ENCODE data around the gene LIN7B. TPM values are rescaled to one million over a fixed set of nuclear protein-coding genes. Genes with fewer than 3 reads are reported as not detected.

The LIN7B gene
- total and polyA plus RNA-seq, 9 of the 15 experiments (the other 6 are each of a cell fraction or from before 2014, with no cell fraction given) = 0.89 to 15.7 (median 4.0) TPM

DNA sequence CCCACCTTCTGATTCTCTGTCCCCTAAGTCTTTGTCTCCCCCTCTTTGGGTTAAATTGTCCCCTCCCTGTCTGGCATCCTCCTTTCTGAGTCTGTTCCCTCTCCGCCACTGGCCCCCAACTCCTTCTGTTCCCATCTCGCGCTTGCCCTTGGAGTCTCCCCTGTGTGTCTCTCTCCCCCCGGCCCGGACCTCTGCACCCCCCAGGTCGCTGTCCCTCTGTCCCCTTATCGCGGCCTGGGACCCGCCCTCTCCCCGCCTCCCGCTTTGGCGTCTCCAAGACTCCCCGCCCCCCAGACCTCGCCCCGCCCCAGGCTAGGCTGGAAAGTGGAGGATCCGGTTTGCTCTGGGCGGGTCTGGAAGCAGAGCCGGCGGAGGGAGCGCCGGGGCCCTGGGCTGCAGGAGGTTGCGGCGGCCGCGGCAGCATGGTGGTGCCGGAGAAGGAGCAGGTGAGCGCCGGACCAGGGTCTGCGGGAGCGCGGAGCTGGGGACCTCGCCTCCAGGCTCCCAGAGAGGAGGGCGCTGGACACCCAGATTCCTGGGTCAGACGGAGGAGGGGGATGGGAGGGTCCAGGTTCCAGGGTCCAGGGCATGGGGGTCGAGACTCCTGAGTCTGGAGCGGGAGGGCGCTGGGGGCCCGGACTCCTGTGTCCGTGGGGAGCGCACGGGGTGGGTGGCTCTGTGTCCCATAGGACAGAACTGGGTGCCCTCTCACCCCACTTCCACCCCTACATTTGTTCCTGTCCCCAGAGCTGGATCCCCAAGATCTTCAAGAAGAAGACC, 43.5 kb downstream of the LIN7B start, which contains the start of gene TRPM4 (continued):
- TF ChIP-seq, protein P1, sequence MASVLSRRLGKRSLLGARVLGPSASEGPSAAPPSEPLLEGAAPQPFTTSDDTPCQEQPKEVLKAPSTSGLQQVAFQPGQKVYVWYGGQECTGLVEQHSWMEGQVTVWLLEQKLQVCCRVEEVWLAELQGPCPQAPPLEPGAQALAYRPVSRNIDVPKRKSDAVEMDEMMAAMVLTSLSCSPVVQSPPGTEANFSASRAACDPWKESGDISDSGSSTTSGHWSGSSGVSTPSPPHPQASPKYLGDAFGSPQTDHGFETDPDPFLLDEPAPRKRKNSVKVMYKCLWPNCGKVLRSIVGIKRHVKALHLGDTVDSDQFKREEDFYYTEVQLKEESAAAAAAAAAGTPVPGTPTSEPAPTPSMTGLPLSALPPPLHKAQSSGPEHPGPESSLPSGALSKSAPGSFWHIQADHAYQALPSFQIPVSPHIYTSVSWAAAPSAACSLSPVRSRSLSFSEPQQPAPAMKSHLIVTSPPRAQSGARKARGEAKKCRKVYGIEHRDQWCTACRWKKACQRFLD (CRISPR knock-in tag; IDR thresholded peaks at IDR 0.05) = no peak; the same call in 1 of the 2 replicates
- TF ChIP-seq, protein P2, sequence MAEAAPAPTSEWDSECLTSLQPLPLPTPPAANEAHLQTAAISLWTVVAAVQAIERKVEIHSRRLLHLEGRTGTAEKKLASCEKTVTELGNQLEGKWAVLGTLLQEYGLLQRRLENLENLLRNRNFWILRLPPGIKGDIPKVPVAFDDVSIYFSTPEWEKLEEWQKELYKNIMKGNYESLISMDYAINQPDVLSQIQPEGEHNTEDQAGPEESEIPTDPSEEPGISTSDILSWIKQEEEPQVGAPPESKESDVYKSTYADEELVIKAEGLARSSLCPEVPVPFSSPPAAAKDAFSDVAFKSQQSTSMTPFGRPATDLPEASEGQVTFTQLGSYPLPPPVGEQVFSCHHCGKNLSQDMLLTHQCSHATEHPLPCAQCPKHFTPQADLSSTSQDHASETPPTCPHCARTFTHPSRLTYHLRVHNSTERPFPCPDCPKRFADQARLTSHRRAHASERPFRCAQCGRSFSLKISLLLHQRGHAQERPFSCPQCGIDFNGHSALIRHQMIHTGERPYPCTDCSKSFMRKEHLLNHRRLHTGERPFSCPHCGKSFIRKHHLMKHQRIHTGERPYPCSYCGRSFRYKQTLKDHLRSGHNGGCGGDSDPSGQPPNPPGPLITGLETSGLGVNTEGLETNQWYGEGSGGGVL (CRISPR knock-in tag; IDR thresholded peaks at IDR 0.05) = no peak
- TF ChIP-seq SIN3B (IDR thresholded peaks at IDR 0.05; ENCODE audit: low read depth) (peak; percentile 24; the same call in 1 of the 2 replicates), HSF4 (CRISPR knock-in tag; IDR thresholded peaks at IDR 0.05; ENCODE audit: borderline replicate concordance) (no peak), CSDE1 (IDR thresholded peaks at IDR 0.05) (no peak), TEAD1 (CRISPR knock-in tag; IDR thresholded peaks at IDR 0.05) (no peak; a peak in 1 of 4 replicates), SRSF9 (IDR thresholded peaks at IDR 0.05; ENCODE audit: borderline replicate concordance, low read depth, low read length) (no peak), MXI1 (IDR thresholded peaks at IDR 0.05; ENCODE audit: low read depth, low read length) (0 out of 2 replicates have a peak, but pooled peaks have one; percentile 17), CAMTA2 (CRISPR knock-in tag; conservative IDR thresholded peaks at IDR 0.05) (no peak), HMGN3 (IDR thresholded peaks at IDR 0.05; ENCODE audit: borderline replicate concordance, extremely low read depth, insufficient read length, low read depth, low read length) (peak; percentile 75), LARP7 (IDR thresholded peaks at IDR 0.05) (peak; percentile 33; the same call in 1 of the 2 replicates), ZNF436 (CRISPR knock-in tag; IDR thresholded peaks at IDR 0.05) (no peak), ZNF134 (CRISPR knock-in tag; conservative IDR thresholded peaks at IDR 0.05) (no peak; the same call in 1 of the 2 replicates), TRIM28 (IDR thresholded peaks at IDR 0.05) (no peak)
- TF ChIP-seq, protein P3, sequence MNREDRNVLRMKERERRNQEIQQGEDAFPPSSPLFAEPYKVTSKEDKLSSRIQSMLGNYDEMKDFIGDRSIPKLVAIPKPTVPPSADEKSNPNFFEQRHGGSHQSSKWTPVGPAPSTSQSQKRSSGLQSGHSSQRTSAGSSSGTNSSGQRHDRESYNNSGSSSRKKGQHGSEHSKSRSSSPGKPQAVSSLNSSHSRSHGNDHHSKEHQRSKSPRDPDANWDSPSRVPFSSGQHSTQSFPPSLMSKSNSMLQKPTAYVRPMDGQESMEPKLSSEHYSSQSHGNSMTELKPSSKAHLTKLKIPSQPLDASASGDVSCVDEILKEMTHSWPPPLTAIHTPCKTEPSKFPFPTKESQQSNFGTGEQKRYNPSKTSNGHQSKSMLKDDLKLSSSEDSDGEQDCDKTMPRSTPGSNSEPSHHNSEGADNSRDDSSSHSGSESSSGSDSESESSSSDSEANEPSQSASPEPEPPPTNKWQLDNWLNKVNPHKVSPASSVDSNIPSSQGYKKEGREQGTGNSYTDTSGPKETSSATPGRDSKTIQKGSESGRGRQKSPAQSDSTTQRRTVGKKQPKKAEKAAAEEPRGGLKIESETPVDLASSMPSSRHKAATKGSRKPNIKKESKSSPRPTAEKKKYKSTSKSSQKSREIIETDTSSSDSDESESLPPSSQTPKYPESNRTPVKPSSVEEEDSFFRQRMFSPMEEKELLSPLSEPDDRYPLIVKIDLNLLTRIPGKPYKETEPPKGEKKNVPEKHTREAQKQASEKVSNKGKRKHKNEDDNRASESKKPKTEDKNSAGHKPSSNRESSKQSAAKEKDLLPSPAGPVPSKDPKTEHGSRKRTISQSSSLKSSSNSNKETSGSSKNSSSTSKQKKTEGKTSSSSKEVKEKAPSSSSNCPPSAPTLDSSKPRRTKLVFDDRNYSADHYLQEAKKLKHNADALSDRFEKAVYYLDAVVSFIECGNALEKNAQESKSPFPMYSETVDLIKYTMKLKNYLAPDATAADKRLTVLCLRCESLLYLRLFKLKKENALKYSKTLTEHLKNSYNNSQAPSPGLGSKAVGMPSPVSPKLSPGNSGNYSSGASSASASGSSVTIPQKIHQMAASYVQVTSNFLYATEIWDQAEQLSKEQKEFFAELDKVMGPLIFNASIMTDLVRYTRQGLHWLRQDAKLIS (CRISPR knock-in tag; IDR thresholded peaks at IDR 0.05) = no peak
- TF ChIP-seq, protein P4, sequence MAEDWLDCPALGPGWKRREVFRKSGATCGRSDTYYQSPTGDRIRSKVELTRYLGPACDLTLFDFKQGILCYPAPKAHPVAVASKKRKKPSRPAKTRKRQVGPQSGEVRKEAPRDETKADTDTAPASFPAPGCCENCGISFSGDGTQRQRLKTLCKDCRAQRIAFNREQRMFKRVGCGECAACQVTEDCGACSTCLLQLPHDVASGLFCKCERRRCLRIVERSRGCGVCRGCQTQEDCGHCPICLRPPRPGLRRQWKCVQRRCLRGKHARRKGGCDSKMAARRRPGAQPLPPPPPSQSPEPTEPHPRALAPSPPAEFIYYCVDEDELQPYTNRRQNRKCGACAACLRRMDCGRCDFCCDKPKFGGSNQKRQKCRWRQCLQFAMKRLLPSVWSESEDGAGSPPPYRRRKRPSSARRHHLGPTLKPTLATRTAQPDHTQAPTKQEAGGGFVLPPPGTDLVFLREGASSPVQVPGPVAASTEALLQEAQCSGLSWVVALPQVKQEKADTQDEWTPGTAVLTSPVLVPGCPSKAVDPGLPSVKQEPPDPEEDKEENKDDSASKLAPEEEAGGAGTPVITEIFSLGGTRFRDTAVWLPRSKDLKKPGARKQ (CRISPR knock-in tag; IDR thresholded peaks at IDR 0.05) = no peak
- TF ChIP-seq, protein P5, sequence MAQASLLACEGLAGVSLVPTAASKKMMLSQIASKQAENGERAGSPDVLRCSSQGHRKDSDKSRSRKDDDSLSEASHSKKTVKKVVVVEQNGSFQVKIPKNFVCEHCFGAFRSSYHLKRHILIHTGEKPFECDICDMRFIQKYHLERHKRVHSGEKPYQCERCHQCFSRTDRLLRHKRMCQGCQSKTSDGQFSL (CRISPR knock-in tag; IDR thresholded peaks at IDR 0.05) = no peak; the same call in 1 of the 2 replicates
- TF ChIP-seq, protein P5 (tag; IDR thresholded peaks at IDR 0.05) = peak in 1 of 2 experiments; percentile 81; a peak in 1 of 4 replicates
